8988T (cell line): ENCODE data around the gene SH3TC1.

ENCODE experiments used
- DNase-seq: peaks from one replicate; pipeline ENCODE4 v3.0.0; 2011

Gene SH3TC1

GRCh38 chr4:8267077-8267476 lies 68.0 kb downstream of the SH3TC1 start:
- peak; percentile 98 for DNase-seq

DNA sequence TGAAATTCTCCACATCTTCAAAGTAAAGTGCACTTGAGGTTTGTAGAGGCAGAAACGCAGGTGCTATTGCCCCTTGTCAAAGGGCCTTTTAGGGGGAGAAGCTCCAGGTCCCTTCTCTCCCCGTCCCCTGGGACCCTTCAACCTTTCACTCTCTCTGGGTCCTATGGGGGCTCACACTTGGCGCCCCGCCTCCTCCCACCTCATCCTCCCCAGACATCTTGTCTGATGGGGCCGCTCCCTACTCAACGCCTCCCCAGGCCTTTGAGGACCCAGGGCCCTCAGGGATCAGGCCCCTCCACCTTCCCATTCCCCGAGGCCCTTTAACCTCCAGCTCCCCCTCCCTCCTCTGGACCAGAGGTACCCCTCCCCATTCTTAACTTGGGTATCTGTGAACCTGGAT lies 69.1 kb downstream of the SH3TC1 start:
- no peak for DNase-seq

DNA sequence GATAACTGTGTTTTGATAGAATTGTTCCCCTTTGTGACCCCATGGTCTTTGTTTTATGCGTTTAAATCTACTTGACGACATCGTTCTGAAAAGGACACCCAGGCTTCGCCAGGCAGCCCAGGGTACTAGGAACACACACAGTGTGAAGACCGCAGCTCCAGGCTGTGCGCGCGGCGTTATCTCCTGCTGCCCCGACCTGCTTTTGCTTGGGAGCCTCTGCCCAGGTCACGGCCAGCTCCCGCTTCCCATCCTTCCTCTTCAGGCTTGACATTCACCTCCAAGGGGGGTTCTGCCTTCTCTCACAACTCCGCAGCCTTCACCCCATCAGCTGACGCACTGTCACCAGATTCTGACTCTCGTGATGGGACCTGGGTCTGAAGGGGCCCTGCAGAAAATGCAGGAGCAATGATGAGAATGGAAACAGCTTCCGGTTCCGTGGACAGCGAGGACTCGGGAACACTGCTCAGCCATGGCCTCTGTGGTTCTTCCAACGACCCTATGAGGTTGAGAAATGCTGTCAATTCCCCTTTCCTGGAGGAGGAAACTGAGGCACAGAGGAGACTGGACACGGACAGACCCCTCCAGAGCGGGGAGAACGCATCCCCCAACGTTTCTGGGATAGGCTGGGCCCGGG lies 69.9 kb downstream of the SH3TC1 start:
- DNase-seq = no peak

DNA sequence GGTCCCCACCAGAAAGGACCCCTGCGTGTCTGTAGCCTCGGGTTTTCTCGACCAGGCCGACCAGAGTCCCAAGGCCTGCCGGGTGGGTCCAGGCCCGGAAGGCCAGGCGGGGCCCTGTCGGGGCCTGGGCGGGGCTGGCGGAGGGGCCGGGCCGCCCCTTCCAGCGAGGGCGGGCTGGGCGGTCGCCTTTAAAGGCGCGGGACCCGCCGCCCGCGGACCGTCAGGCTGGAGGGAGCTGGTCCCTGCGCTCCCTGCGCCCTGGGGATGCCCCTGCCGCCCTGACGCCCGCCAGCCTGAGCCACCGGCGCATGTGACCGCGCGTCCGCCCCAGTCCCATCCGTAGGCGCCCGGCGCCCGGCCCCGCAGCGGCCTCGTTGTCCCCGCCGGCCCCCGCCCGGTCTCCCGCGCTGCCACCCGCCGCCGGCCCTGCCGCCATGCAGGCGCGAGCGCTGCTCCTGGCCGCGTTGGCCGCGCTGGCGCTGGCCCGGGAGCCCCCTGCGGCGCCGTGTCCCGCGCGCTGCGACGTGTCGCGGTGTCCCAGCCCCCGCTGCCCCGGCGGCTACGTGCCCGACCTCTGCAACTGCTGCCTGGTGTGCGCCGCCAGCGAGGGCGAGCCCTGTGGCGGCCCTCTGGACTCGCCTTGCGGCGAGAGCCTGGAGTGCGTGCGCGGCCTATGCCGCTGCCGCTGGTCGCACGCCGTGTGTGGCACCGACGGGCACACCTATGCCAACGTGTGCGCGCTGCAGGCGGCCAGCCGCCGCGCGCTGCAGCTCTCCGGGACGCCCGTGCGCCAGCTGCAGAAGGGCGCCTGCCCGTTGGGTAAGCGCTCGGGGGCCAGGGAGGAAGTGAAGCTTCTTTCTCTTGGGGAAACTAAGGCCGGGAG lies 70.7 kb downstream of the SH3TC1 start, which contains the start of gene HTRA3:
TSS of gene HTRA3 (plus strand) at position 220 of the 883 bp plus-strand sequence. CDS start at position 435, 215 bp downstream.
- DNase-seq = peak; percentile 88

DNA sequence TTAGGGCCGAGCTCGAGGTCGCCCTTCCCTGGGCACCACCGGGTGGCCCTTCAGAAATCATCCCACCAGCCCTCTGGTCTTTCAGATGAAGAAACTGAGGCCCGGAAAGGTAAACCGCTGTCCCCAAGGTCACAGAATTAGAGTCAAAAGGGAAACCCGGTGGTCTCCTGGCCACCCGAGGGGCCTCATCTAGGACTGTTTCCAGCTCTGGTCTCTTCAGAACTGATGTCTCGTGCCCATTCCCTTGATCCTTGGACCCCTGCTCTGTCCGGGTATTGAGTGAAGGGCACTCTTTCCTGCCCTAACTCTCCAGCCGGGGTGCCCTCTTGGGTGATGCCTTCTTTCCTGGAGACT lies 71.3 kb downstream of the SH3TC1 start:
- DNase-seq = no peak

- DNase-seq = no peak
Measured at GRCh38 chr4:8270912-8271815, 72.1 kb downstream of the SH3TC1 start.

DNA sequence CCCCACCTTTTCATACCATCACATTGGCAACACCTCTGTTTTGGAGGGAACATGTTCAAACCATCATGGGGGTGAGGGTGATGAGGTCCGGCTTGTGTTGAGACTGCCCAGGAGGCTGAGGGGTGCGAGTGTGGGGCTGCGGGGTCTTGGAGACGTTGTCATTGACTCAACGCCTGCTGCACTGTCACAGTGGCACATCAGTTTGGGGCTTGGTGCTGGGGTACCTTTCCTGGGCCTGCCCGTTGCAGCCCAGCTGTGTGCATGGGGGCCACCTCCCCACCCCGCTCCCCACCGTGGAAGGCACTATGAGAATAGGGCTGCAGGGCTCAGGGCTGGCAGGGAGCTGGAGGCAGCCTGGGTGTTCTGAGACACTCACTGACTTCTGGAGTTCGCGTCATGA lies 72.7 kb downstream of the SH3TC1 start:
- DNase-seq = no peak

GRCh38 chr4:8272472-8273428 lies 73.7 kb downstream of the SH3TC1 start:
- no peak for DNase-seq

DNA sequence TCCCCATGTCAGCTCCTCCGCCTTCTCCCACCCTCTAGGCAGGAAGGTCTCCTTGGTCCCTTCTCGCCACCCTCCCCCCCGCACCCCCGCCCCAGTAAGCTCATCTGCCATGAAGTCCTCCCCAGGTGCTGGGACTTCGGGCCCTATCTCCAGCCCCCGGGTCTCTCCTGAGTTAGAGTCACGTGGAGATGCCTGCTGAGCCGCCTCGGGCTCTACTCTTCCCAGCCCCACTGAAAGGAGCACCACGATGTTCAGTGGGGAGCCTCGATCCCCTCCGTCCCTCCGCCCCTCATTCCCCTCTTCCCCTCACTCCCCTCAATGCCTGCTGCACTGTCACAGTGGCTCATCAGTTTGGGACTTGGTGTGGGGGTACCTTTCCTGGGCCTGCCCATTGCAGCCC lies 74.4 kb downstream of the SH3TC1 start:
- no peak for DNase-seq

DNA sequence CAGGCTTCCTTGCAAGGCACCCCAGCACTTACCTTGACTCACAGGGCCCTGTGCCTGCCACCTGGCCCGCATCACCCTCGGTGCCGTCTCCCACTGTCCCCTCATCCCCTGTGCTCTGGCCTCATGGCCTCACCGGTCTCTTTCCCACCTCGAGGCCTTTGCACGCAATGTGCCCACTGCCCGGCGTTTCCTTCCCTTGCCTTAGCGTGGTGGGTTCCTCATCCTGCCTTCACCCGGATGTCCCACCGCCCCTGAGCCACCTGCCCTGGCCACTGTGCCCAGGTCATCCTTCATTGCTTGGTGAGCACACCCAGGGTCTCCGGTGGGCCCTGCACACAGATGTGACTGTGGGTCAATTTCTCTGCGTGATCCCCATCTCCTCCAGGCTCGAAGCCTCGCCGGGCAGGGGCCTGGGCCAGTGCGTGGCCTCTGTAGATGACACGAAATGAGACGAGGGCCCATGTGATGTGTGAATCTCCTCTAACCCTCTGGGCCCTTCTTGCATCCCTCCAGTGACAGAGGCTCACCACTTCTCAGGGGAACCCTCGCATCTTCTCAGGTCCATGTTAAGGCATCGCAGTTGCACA lies 75.1 kb downstream of the SH3TC1 start:
- no peak for DNase-seq

GRCh38 chr4:8274765-8275547 lies 75.9 kb downstream of the SH3TC1 start:
- no peak for DNase-seq

- no peak for DNase-seq
Measured at GRCh38 chr4:8275548-8275910, 76.4 kb downstream of the SH3TC1 start.

DNA sequence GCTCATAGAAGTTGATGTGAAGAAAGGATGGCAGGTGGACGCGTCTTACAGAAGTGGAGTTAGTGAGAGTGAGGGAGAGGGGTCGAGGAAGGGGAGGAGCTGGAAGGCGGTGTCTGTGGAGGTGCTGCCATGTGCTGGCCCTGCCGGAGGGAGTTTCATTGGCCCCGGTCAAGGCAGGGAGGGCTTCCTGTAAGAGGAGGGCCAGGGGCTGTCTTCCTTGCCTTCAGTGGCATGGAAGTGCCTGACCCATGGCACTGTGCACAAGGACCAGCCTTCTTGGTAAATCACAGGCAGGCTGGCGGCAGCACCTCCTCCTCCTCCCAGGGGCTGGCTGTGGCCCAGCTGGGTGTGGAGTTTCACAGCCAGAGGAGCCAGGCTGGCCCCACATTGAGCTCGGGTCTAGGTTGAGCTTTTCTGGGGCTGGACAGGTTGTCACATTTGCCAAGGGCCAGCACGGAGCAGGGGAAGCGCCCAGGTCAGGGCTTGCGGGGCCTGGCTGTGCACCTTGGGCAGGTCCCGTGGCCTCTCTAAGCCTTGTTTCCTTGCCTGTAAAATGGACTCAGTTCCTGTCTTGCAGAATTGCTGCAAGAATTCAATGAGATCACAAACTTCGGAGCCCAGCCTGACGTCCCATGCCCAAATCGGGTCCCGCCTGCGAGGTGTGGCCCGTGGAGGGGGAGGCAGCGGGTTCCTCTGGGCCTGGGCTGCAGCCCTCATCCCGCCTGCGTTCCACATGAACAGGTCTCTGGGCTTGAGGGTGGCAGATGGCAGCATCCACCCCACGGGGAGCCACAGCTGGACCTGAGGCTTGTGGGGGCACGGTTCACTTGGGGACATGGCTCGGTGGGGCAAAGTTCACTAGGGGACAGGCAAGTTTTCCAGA lies 77.5 kb downstream of the SH3TC1 start:
- no peak for DNase-seq

DNA sequence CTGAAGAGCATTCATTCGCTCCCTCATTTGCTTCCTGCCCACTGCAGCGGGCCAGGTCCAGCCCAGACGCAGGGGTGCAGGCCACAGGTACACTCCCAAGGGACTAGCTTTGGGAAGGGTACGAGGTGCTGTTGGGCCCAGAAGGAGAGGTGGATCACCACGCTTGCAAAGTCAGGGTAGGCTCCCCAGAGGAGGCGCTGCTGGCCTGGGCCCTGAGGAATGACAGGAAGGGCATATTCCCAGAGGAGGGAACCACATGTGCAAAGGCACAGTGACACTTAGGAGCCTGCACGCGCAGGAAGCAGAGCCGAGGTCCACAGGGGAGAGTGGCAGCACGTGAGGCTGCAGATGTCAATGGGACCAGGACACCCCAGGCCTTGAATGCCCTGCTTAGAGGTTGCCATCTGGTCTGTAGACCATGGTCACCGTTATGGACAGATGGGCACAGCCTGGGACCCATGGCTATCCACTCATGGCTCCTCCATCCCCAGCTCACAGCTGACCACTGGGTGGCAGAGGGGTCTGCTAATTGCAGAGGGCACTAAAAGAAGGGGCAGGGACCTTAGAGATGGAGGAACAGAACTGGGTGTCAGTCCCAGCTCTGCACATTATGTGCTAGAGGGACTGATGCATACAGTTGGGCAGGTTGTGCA lies 78.4 kb downstream of the SH3TC1 start:
- no peak for DNase-seq

- no peak for DNase-seq
Measured at GRCh38 chr4:8278009-8278395, 78.9 kb downstream of the SH3TC1 start.

- DNase-seq = no peak
Measured at GRCh38 chr4:8278421-8279287, 79.6 kb downstream of the SH3TC1 start.

GRCh38 chr4:8279321-8280157 lies 80.4 kb downstream of the SH3TC1 start:
- no peak for DNase-seq
